MCF 10A (cell line): ENCODE results near the gene ERMARD. TPM values are rescaled to one million over a fixed set of nuclear protein-coding genes. Genes with fewer than 3 reads are reported as not detected.

ENCODE experiments used
- BruUV-seq: library from RNA; stranded (reverse); fragments of 400-500 nt; replicated peaks from 2 replicates; lab custom pipeline; 2021; lab: Mats Ljungman, UMichigan
- CTCF ChIA-PET: fragments of 300-600 bp; sonication (Branson Sonifier 250); formaldehyde crosslinking; extraction: SDS; loops from one replicate; lab custom pipeline; 2021; ENCODE audit warnings: antibody characterized with exemption, inconsistent platforms; lab: Yijun Ruan, JAX
- POLR2A ChIA-PET: fragments of 300-600, 350-650 bp; sonication (Branson Sonifier 250); formaldehyde crosslinking; extraction: SDS; loops from one replicate; lab custom pipeline; 2020; ENCODE audit warnings: antibody characterized with exemption, inconsistent platforms; lab: Yijun Ruan, JAX
- DNase-seq: peaks from one replicate; pipeline ENCODE4 v3.0.0-alpha.2; 2018; ENCODE audit not compliant: unreplicated experiment
- H3K27ac Mint-ChIP-seq: one replicate; pipeline ENCODE4 v1.8.0; 2022; ENCODE audit warnings: mild to moderate bottlenecking, low read depth, mixed read lengths; ENCODE audit not compliant: unreplicated experiment
- H3K27me3 Mint-ChIP-seq: one replicate; pipeline ENCODE4 v1.8.0; 2022; ENCODE audit warnings: mixed read lengths; ENCODE audit not compliant: insufficient read depth, unreplicated experiment
- H3K36me3 Mint-ChIP-seq: one replicate; pipeline ENCODE4 v1.8.0; 2022; ENCODE audit warnings: mild to moderate bottlenecking, moderate library complexity, mixed read lengths; ENCODE audit not compliant: insufficient read depth, unreplicated experiment
- H3K4me1 Mint-ChIP-seq: one replicate; pipeline ENCODE4 v1.8.0; 2022; ENCODE audit warnings: mixed read lengths; ENCODE audit not compliant: insufficient read depth, unreplicated experiment
- H3K4me3 Mint-ChIP-seq: one replicate; pipeline ENCODE4 v1.8.0; 2022; ENCODE audit warnings: mild to moderate bottlenecking, moderate library complexity, mixed read lengths; ENCODE audit not compliant: unreplicated experiment
- H3K9me3 Mint-ChIP-seq: one replicate; pipeline ENCODE4 v1.8.0; 2022; ENCODE audit warnings: mixed read lengths; ENCODE audit not compliant: unreplicated experiment
- CTCF ChIP-seq: fragments of 200-600 bp; IDR thresholded peaks from one replicate; pipeline ENCODE4 v1.8.0; 2022; ENCODE audit warnings: antibody characterized with exemption, mild to moderate bottlenecking; ENCODE audit not compliant: unreplicated experiment
- intact Hi-C: fragments of 100-400 bp; cut with micrococcal nuclease; formaldehyde crosslinking; loops from 2 replicates; pipeline ENCODE4 v1.14.1; 2022
- total RNA-seq: library from RNA; stranded (reverse); gene quantifications from 2 replicates; pipeline ENCODE4 v1.2.3, GENCODE V29; 2022

The ERMARD gene
- total RNA-seq, 1 experiment from 2014 or later: 42.8 TPM

- Mint-ChIP-seq H3K4me3 (no peak overlapping the region), H3K4me1 (no peaks in the 10 kb centered on the region), H3K9me3 (no peaks in the 10 kb centered on the region), H3K27ac (no peak overlapping the region), H3K27me3 (peaks cover 49% of the 10 kb centered on the region), H3K36me3 (no peaks in the 10 kb centered on the region)
- ChIA-PET POLR2A (interaction anchor here (0.6 kb wide), 1 partner anchor 605 kb away, joined by 3 read pairs; no protein-coding TSS in a partner anchor), CTCF (interaction anchor here (0.6 to 1.2 kb wide), 4 partner anchors 10 to 493 kb away, joined by 3 to 6 read pairs (median 3); no protein-coding TSS in a partner anchor)
- TF ChIP-seq CTCF: no peak
- no TSS peak for BruUV-seq
- intact Hi-C loops: no loop called here
- no peak for DNase-seq
These were observed 50.2 kb downstream of the ERMARD start for GRCh38 chr6:169801396-169802160.

- no peak for TF ChIP-seq CTCF
- CTCF ChIA-PET: interaction anchor here (0.5 to 4.7 kb wide), 6 partner anchors 12 to 727 kb away, joined by 3 to 33 read pairs (median 8); no protein-coding TSS in a partner anchor
- peaks cover 48% of the 10 kb centered on the region for H3K27me3 Mint-ChIP-seq
- no peaks in the 10 kb centered on the region for H3K4me1 Mint-ChIP-seq
- H3K27ac Mint-ChIP-seq: no peak overlapping the region
- POLR2A ChIA-PET: interaction anchor here (0.6 to 0.8 kb wide), 2 partner anchors 68 to 759 kb away, joined by 3 read pairs; no protein-coding TSS in a partner anchor
- no peak overlapping the region for H3K4me3 Mint-ChIP-seq
- no peaks in the 10 kb centered on the region for H3K36me3 Mint-ChIP-seq
- DNase-seq: no peak
- no TSS peak for BruUV-seq
- no peaks in the 10 kb centered on the region for H3K9me3 Mint-ChIP-seq
- intact Hi-C loops: no loop called here
These were observed 51.4 kb downstream of the ERMARD start for GRCh38 chr6:169802790-169803189.

GRCh38 chr6:169803271-169803811 is 51.9 kb downstream of the ERMARD start:
- TF ChIP-seq CTCF: no peak
- no peaks in the 10 kb centered on the region for H3K4me1 Mint-ChIP-seq
- no peak for DNase-seq
- H3K36me3 Mint-ChIP-seq: no peaks in the 10 kb centered on the region
- H3K4me3 Mint-ChIP-seq: no peak overlapping the region
- H3K27me3 Mint-ChIP-seq: peaks cover 47% of the 10 kb centered on the region
- no peak overlapping the region for H3K27ac Mint-ChIP-seq
- intact Hi-C loops: no loop called here
- H3K9me3 Mint-ChIP-seq: no peaks in the 10 kb centered on the region
- CTCF ChIA-PET: interaction anchor here (0.5 to 4.7 kb wide), 6 partner anchors 13 to 727 kb away, joined by 3 to 33 read pairs (median 7); no protein-coding TSS in a partner anchor
- POLR2A ChIA-PET: interaction anchor here (0.6 to 0.8 kb wide), 3 partner anchors 68 to 759 kb away, joined by 3 read pairs; partner anchors contain the start of gene FAM120B
- no TSS peak for BruUV-seq

DNA sequence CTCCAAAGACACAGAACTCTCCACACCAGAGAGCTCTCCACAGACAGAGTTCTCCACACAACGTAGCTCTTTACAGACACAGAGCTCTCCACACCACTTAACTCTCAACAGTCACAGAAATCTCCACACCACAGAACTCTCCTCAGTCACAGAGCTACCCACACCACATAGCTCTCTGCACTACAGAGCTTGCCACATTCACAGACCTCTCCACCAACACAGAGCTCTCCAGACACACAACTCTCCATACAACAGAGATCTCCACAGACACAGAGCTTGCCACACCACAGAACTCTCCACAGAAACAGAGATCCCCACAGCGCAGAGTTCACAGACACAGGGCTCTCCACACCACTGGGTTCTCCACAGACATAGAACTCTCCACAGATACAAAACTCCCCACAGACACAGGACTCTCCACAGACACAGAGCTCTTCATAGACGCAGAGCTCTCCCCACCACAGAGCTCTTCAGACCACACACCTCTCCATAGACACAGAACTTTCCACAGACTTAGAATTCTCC is 52.5 kb downstream of the ERMARD start:
- POLR2A ChIA-PET: interaction anchor here (0.8 kb wide), 2 partner anchors 69 to 502 kb away, joined by 3 read pairs; partner anchors contain the start of gene FAM120B
- H3K27ac Mint-ChIP-seq: no peak overlapping the region
- H3K4me1 Mint-ChIP-seq: no peaks in the 10 kb centered on the region
- H3K27me3 Mint-ChIP-seq: peaks cover 47% of the 10 kb centered on the region
- CTCF ChIA-PET: interaction anchor here (0.5 to 4.7 kb wide), 8 partner anchors 14 to 726 kb away, joined by 3 to 33 read pairs (median 4); no protein-coding TSS in a partner anchor
- intact Hi-C loops: no loop called here
- no TSS peak for BruUV-seq
- no peak for TF ChIP-seq CTCF
- DNase-seq: no peak
- no peaks in the 10 kb centered on the region for H3K9me3 Mint-ChIP-seq
- H3K36me3 Mint-ChIP-seq: no peaks in the 10 kb centered on the region
- H3K4me3 Mint-ChIP-seq: no peak overlapping the region
